Transverse colon (tissue), 3 donors: Measurements from ENCODE around the gene PHYHD1.

Source experiments
- CTCF ChIP-seq, 5 experiments: fragments of 200-600 bp in 3 of 5; fragments of 450-650 bp in 2 of 5; sonication (generic) in 3 of 5; IDR thresholded peaks; 1 replicate in 2 of 5; 2 replicates in 3 of 5; pipeline ENCODE4 v1.5.1; 2016 to 2017; ENCODE audit warnings: antibody characterized with exemption in 5 of 5, inconsistent platforms in 3 of 5, mild to moderate bottlenecking in 2 of 5, moderate library complexity in 1 of 5
- POLR2A ChIP-seq: fragments of 450-650 bp; IDR thresholded peaks from one replicate; pipeline ENCODE4 v1.6.1; 2016; ENCODE audit warnings: antibody characterized with exemption, mild to moderate bottlenecking, moderate library complexity

GRCh38 chr9:128983536-128983935 is 62.8 kb downstream of the PHYHD1 start:
- no peak for TF ChIP-seq CTCF (IDR thresholded peaks at IDR 0.05)
- no peak for TF ChIP-seq POLR2A
